LNCaP clone FGC (cell line): ENCODE measurements around the gene PLXNA4.

Experiments
- DNase-seq: peaks from one replicate; pipeline ENCODE4 v3.0.0-alpha.2; 2011; ENCODE audit warnings: low read depth
- H3K4me3 ChIP-seq: 2 replicates; pipeline ENCODE4 v1.5.1; 2011; ENCODE audit warnings: mild to moderate bottlenecking, low read depth, low read length, control low read depth
- CTCF ChIP-seq: IDR thresholded peaks from 2 replicates; pipeline ENCODE4 v1.5.1; 2012; ENCODE audit warnings: mild to moderate bottlenecking; ENCODE audit not compliant: control insufficient read depth, insufficient read depth; ENCODE audit errors: extremely low read depth

PLXNA4 gene

GRCh38 chr7:132412435-132412834, 163.8 kb downstream of the PLXNA4 start:
- TF ChIP-seq CTCF, result no peak
- no peak overlapping the region for H3K4me3 ChIP-seq
- no peak for DNase-seq

- DNase-seq, result no peak
- no peak overlapping the region for H3K4me3 ChIP-seq
- no peak for TF ChIP-seq CTCF
Measured at GRCh38 chr7:132410861-132411541, 165.3 kb downstream of the PLXNA4 start.

GRCh38 chr7:132410385-132410784, 165.9 kb downstream of the PLXNA4 start:
- DNase-seq, result no peak
- no peak for TF ChIP-seq CTCF
- no peak overlapping the region for H3K4me3 ChIP-seq

- no peak for TF ChIP-seq CTCF
- no peak for DNase-seq
- no peak overlapping the region for H3K4me3 ChIP-seq
Measured at GRCh38 chr7:132407764-132408163, 168.5 kb downstream of the PLXNA4 start.

- H3K4me3 ChIP-seq, result no peak overlapping the region
- DNase-seq, result no peak
- no peak for TF ChIP-seq CTCF
Measured at GRCh38 chr7:132406039-132406438, 170.2 kb downstream of the PLXNA4 start.

GRCh38 chr7:132404261-132404660, 172.0 kb downstream of the PLXNA4 start:
- no peak overlapping the region for H3K4me3 ChIP-seq
- DNase-seq, result no peak
- TF ChIP-seq CTCF, result no peak
